ENCODE results near the gene PEBP1. TPM values are rescaled to one million over a fixed set of nuclear protein-coding genes. Genes with fewer than 3 reads are reported as not detected.
A peak's percentile ranks its signal among the peaks of the same experiment; 100 is the strongest.

Gene PEBP1
- total and polyA plus RNA-seq, 2 of the 8 experiments (the other 6 are each of a cell fraction or from before 2014, with no cell fraction given): 444 to 622 TPM

- TF ChIP-seq SIN3A (conservative IDR thresholded peaks at IDR 0.05 in 1 of 2, IDR thresholded peaks at IDR 0.05 in 1 of 2; ENCODE audit: low read depth in 1 of 2, low read length in 2 of 2): no peak
- TF ChIP-seq POLR2AphosphoS5 (IDR thresholded peaks at IDR 0.05; ENCODE audit: low read depth, low read length): peak; percentile 17; the same call in 1 of the 2 replicates
- H3K9me3 ChIP-seq (ENCODE audit: insufficient read depth in 2 of 2, low read depth in 1 of 2, low read length in 1 of 2): no peaks in the 10 kb centered on the region
- peaks cover 3 to 9% of the 10 kb centered on the region in 2 experiments for H4K20me1 ChIP-seq (replicated peaks in 1 of 2; ENCODE audit: control insufficient read depth in 1 of 2, insufficient read depth in 2 of 2, low read length in 2 of 2)
- H3K4me1 ChIP-seq (replicated peaks in 1 of 4; ENCODE audit: control insufficient read depth in 3 of 4, insufficient read depth in 4 of 4, low read length in 3 of 4): no peaks in the 10 kb centered on the region
- ChIA-PET POLR2A (ENCODE audit: partially characterized antibody) (interaction anchor here (0.6 to 2.2 kb wide), 4 partner anchors 8 to 26 kb away, joined by 3 to 5 read pairs (median 3); no protein-coding TSS in a partner anchor), CTCF (ENCODE audit: partially characterized antibody) (interaction anchor here (2.2 kb wide), 1 partner anchor 24 kb away, joined by 6 read pairs; no protein-coding TSS in a partner anchor)
- no peak overlapping the region for H4K8ac ChIP-seq (ENCODE audit: extremely low read depth, insufficient read depth, low read length)
- H3K4me3 ChIP-seq (ENCODE audit: extremely low read depth in 1 of 4, insufficient read depth in 2 of 4, low read depth in 3 of 4, low read length in 4 of 4): no peak overlapping the region
- no peak overlapping the region for H2BK20ac ChIP-seq (ENCODE audit: low read length)
- DNase-seq (ENCODE audit: low read depth in 1 of 2, low spot score in 2 of 2) (no peak), FAIRE-seq (no peak)
- no peak overlapping the region for H3K4ac ChIP-seq (replicated peaks; ENCODE audit: insufficient read length, low read depth, low read length)
- H2BK5ac ChIP-seq (ENCODE audit: low read depth, low read length): no peak overlapping the region
- no peak overlapping the region for H3K56ac ChIP-seq (replicated peaks; ENCODE audit: insufficient read length, low read depth, low read length)
- H3K9ac ChIP-seq (replicated peaks in 1 of 4; ENCODE audit: extremely low read depth in 1 of 4, low read depth in 3 of 4, low read length in 3 of 4): no peak overlapping the region
- no peak overlapping the region for H3K4me2 ChIP-seq (ENCODE audit: insufficient read depth in 1 of 2, low read depth in 2 of 2, low read length in 2 of 2)
- H3K36me3 ChIP-seq (ENCODE audit: control insufficient read depth in 2 of 4, insufficient read depth in 4 of 4, low read length in 3 of 4): peaks cover 16 to 72% (median 44%) of the 10 kb centered on the region in 4 experiments
- H3K14ac ChIP-seq (ENCODE audit: insufficient read length): no peak overlapping the region
- 91% methylated on average over 9 of the region's 9 CpGs; no CpG with 5 or more reads in 1 of the 2 experiments for WGBS, 2 experiments (ENCODE audit: extremely low coverage in 1 of 2, insufficient coverage in 1 of 2, insufficient read length in 1 of 2, insufficient replicate concordance in 2 of 2, low coverage in 1 of 2, low lambda C conversion rate in 2 of 2, missing lambda C conversion rate in 1 of 2)
- no peak overlapping the region for H3K27ac ChIP-seq (ENCODE audit: low read depth, low read length)
- H2BK120ac ChIP-seq (replicated peaks; ENCODE audit: low read depth, low read length): no peak overlapping the region
- no peaks in the 10 kb centered on the region for H3K23me2 ChIP-seq (ENCODE audit: low read depth, low read length)
- H3K27me3 ChIP-seq (replicated peaks in 1 of 4; ENCODE audit: control insufficient read depth in 3 of 4, extremely low read depth in 1 of 4, insufficient read depth in 3 of 4, low read length in 3 of 4): no peaks in the 10 kb centered on the region
- peaks cover 0 to 11% of the 10 kb centered on the region in 2 experiments; a peak in 1 of 4 replicates for H3K79me2 ChIP-seq (ENCODE audit: control insufficient read depth in 1 of 2, insufficient read depth in 2 of 2, low read length in 2 of 2)
- H2AK5ac ChIP-seq (ENCODE audit: low read depth, low read length): no peak overlapping the region
- no peak overlapping the region for H2BK15ac ChIP-seq (ENCODE audit: low read length)
- no peak overlapping the region for H2BK12ac ChIP-seq (ENCODE audit: low read depth, low read length)
- H3K23ac ChIP-seq (ENCODE audit: insufficient read length): no peak overlapping the region
- H4K91ac ChIP-seq (replicated peaks; ENCODE audit: insufficient read length, low read length): no peak overlapping the region
- no peak overlapping the region for H3K18ac ChIP-seq (ENCODE audit: extremely low read depth, low read length)
- H3K79me1 ChIP-seq (ENCODE audit: low read depth, low read length): no peaks in the 10 kb centered on the region; the same call in none of the 2 replicates
- H2AFZ ChIP-seq (ENCODE audit: low read length): no peak overlapping the region
- no peak overlapping the region for H4K5ac ChIP-seq (ENCODE audit: insufficient read length, low read depth, low read length)
Measured at GRCh38 chr12:118145798-118146156, 9.9 kb downstream of the PEBP1 start.
